Measurements from ENCODE around the gene LZIC.

Gene LZIC

GRCh38 chr1:9886092-9886742 lies 57.0 kb downstream of the LZIC start:
- no peak for DNase-seq (ENCODE audit: low spot score)

GRCh38 chr1:9884805-9885204 lies 58.4 kb downstream of the LZIC start:
- no peak for DNase-seq (ENCODE audit: low spot score)

GRCh38 chr1:9883585-9884449 lies 59.4 kb downstream of the LZIC start:
- no peak for DNase-seq (ENCODE audit: low spot score)

GRCh38 chr1:9882945-9883303 lies 60.3 kb downstream of the LZIC start:
- no peak for DNase-seq (ENCODE audit: low spot score)

- DNase-seq (ENCODE audit: low spot score), result no peak
Observed at GRCh38 chr1:9882296-9882944, 60.8 kb downstream of the LZIC start.

- no peak for DNase-seq (ENCODE audit: low spot score)
Observed at GRCh38 chr1:9881838-9882249, 61.3 kb downstream of the LZIC start.

All from CD4-positive, alpha-beta T cell treated with Interleukin-15 for 4 hours (primary cell).